HepG2 (cell line): ENCODE measurements around the gene LRRC3C. TPM values are rescaled to one million over a fixed set of nuclear protein-coding genes. Genes with fewer than 3 reads are reported as not detected.

Source experiments
- EHMT2 ChIP-seq: fragments of 200-600 bp; sonication (generic); IDR thresholded peaks from 2 replicates; pipeline ENCODE4 v1.7.0; 2017; ENCODE audit warnings: antibody characterized with exemption, low read depth, low read length, borderline replicate concordance
- HOXA7 ChIP-seq: sonication (generic); formaldehyde crosslinking; IDR thresholded peaks from 2 replicates; pipeline ENCODE4 v1.8.1; 2022; ENCODE audit warnings: mild to moderate bottlenecking, missing genetic modification reagents, moderate library complexity
- MED1 ChIP-seq: sonication (generic); formaldehyde crosslinking; IDR thresholded peaks from 2 replicates; pipeline ENCODE4 v1.4.0; 2020; ENCODE audit warnings: missing genetic modification reagents
- NCOA5 ChIP-seq: sonication (generic); formaldehyde crosslinking; IDR thresholded peaks from 2 replicates; pipeline ENCODE4 v1.4.0; 2020; ENCODE audit warnings: missing genetic modification reagents
- NR2C2 ChIP-seq: sonication (generic); formaldehyde crosslinking; IDR thresholded peaks from 2 replicates; pipeline ENCODE4 v1.4.0; 2020; ENCODE audit warnings: missing genetic modification reagents, mild to moderate bottlenecking, moderate library complexity, borderline replicate concordance
- SRY ChIP-seq: sonication (generic); formaldehyde crosslinking; IDR thresholded peaks from 2 replicates; pipeline ENCODE4 v1.8.0; 2022; ENCODE audit warnings: mild to moderate bottlenecking, missing genetic modification reagents
- ZKSCAN1 ChIP-seq: fragments of 150-350 bp; IDR thresholded peaks from 2 replicates; pipeline ENCODE4 v1.6.1; 2014; ENCODE audit warnings: low read length
- ZNF225 ChIP-seq: sonication (generic); formaldehyde crosslinking; IDR thresholded peaks from 2 replicates; pipeline ENCODE4 v1.4.0; 2020; ENCODE audit warnings: mild to moderate bottlenecking, missing genetic modification reagents
- ZNF496 ChIP-seq: sonication (generic); formaldehyde crosslinking; IDR thresholded peaks from 2 replicates; pipeline ENCODE4 v1.8.1; 2023; ENCODE audit warnings: mild to moderate bottlenecking, moderate library complexity, missing genetic modification reagents; ENCODE audit not compliant: insufficient replicate concordance
- ZNF550 ChIP-seq: sonication (generic); formaldehyde crosslinking; IDR thresholded peaks from 2 replicates; pipeline ENCODE4 v1.4.0; 2020; ENCODE audit warnings: mild to moderate bottlenecking, missing genetic modification reagents, borderline replicate concordance
- ZNF570 ChIP-seq: sonication (generic); formaldehyde crosslinking; IDR thresholded peaks from 2 replicates; pipeline ENCODE4 v1.4.0; 2020; ENCODE audit warnings: mild to moderate bottlenecking, missing genetic modification reagents, borderline replicate concordance
- ZNF709 ChIP-seq: sonication (generic); formaldehyde crosslinking; IDR thresholded peaks from 2 replicates; pipeline ENCODE4 v1.5.0; 2020; ENCODE audit warnings: mild to moderate bottlenecking, missing genetic modification reagents
- polyA plus RNA-seq, 8 experiments: library from polyadenylated mRNA; depleted of rRNA in 3 of 8; stranded (reverse) in 7 of 8; unstranded in 1 of 8; fragments of >200 nt; fragmentation: Illumina TruSeq in 4 of 8; extraction: Trizol in 4 of 8; gene quantifications; 2 replicates each; pipeline versions ENCODE4 v1.2.1 to v1.2.3, GENCODE V29; 2011 to 2016; ENCODE audit warnings: low read depth in 4 of 8, missing spikeins in 1 of 8, mixed read lengths in 1 of 8; ENCODE audit not compliant: insufficient read depth in 1 of 8
- total RNA-seq, 5 experiments: library from RNA; depleted of rRNA; stranded (reverse); fragments of >200 nt; fragmentation: Illumina TruSeq; extraction: Trizol; gene quantifications; 2 replicates each; pipeline ENCODE4 v1.2.3, GENCODE V29; 2016; ENCODE audit warnings: low read depth in 1 of 5
- TF ChIP-seq, protein P1 (sequence below): sonication (generic); formaldehyde crosslinking; IDR thresholded peaks from 2 replicates; pipeline ENCODE4 v1.5.0; 2020; ENCODE audit warnings: missing genetic modification reagents
- TF ChIP-seq, protein P2 (sequence below): sonication (generic); formaldehyde crosslinking; IDR thresholded peaks from 2 replicates; pipeline ENCODE4 v1.4.0; 2020; ENCODE audit warnings: mild to moderate bottlenecking, missing genetic modification reagents
- TF ChIP-seq, protein P3 (sequence below): sonication (generic); formaldehyde crosslinking; IDR thresholded peaks from 2 replicates; pipeline ENCODE4 v1.4.0; 2020; ENCODE audit warnings: missing genetic modification reagents; ENCODE audit errors: not compliant biosample characterization
- TF ChIP-seq, protein P4 (sequence below): sonication (generic); formaldehyde crosslinking; IDR thresholded peaks from 2 replicates; pipeline ENCODE4 v1.4.0; 2020; ENCODE audit warnings: missing genetic modification reagents
- TF ChIP-seq, protein P5 (sequence below): sonication (generic); formaldehyde crosslinking; conservative IDR thresholded peaks from 2 replicates; pipeline ENCODE4 v1.4.0; 2020; ENCODE audit warnings: missing genetic modification reagents

Gene LRRC3C
- total and polyA plus RNA-seq, 2 of the 13 experiments (the other 11 are each of a cell fraction or from before 2014, with no cell fraction given): 0.17 TPM; not detected in 1

DNA sequence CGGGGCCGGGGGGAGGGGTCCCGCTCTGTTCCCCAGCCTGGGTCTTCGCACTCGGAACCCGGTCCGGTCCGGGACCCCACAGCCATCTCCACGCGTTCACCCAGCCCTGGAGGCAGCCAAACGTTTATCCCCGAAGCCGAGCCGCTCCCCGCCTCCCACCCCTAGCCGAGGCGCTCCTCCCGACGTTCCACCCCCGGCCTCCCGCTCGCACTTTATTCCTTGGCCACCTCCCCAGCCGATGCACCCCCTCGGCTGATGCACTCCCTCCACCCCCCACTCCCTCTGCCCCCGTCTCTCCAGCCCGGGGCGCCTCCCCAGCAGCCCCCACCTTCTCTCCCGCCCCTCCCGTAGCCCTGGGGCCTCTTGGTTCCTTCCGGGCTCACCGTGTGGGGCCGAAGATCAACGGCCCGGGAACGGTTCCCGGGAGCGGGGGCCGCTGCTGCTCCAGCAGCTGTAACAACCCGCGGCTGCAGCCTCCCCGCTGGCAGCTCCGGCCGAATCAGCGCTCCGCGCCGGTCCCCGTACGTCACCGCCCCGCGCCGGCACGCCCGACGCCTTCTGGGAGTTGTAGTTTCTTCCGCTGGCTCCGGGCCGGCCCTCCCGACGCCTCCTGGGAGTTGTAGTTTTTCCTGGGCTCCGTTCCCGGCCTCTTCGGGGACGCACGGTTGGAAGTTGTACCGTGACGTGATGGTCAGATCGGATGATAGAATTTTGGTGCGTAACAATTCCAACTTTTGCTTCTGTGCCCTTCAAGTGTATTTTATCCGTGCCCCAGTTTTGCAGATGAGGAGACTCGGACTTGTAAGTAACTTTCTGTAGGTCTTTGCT lies at the start of gene LRRC3C, which contains the start of gene ORMDL3 (continued):
- TF ChIP-seq, protein P1, sequence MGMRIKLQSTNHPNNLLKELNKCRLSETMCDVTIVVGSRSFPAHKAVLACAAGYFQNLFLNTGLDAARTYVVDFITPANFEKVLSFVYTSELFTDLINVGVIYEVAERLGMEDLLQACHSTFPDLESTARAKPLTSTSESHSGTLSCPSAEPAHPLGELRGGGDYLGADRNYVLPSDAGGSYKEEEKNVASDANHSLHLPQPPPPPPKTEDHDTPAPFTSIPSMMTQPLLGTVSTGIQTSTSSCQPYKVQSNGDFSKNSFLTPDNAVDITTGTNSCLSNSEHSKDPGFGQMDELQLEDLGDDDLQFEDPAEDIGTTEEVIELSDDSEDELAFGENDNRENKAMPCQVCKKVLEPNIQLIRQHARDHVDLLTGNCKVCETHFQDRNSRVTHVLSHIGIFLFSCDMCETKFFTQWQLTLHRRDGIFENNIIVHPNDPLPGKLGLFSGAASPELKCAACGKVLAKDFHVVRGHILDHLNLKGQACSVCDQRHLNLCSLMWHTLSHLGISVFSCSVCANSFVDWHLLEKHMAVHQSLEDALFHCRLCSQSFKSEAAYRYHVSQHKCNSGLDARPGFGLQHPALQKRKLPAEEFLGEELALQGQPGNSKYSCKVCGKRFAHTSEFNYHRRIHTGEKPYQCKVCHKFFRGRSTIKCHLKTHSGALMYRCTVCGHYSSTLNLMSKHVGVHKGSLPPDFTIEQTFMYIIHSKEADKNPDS (CRISPR knock-in tag): peak; percentile 76; the same call in 1 of the 2 replicates
- TF ChIP-seq ZKSCAN1 (peak; percentile 81), HOXA7 (CRISPR knock-in tag) (no peak), MED1 (peak; percentile 81; the same call in 1 of the 2 replicates), NR2C2 (CRISPR knock-in tag) (peak; percentile 67), NCOA5 (CRISPR knock-in tag) (no peak), EHMT2 (no peak), ZNF496 (CRISPR knock-in tag) (no peak), ZNF550 (no peak), ZNF570 (no peak), ZNF709 (CRISPR knock-in tag) (peak; percentile 14; the same call in 1 of the 2 replicates), SRY (CRISPR knock-in tag) (peak; percentile 20; the same call in 1 of the 2 replicates), ZNF225 (CRISPR knock-in tag) (0 out of 2 replicates have a peak, but pooled peaks have one; percentile 2)
- TF ChIP-seq, protein P2, sequence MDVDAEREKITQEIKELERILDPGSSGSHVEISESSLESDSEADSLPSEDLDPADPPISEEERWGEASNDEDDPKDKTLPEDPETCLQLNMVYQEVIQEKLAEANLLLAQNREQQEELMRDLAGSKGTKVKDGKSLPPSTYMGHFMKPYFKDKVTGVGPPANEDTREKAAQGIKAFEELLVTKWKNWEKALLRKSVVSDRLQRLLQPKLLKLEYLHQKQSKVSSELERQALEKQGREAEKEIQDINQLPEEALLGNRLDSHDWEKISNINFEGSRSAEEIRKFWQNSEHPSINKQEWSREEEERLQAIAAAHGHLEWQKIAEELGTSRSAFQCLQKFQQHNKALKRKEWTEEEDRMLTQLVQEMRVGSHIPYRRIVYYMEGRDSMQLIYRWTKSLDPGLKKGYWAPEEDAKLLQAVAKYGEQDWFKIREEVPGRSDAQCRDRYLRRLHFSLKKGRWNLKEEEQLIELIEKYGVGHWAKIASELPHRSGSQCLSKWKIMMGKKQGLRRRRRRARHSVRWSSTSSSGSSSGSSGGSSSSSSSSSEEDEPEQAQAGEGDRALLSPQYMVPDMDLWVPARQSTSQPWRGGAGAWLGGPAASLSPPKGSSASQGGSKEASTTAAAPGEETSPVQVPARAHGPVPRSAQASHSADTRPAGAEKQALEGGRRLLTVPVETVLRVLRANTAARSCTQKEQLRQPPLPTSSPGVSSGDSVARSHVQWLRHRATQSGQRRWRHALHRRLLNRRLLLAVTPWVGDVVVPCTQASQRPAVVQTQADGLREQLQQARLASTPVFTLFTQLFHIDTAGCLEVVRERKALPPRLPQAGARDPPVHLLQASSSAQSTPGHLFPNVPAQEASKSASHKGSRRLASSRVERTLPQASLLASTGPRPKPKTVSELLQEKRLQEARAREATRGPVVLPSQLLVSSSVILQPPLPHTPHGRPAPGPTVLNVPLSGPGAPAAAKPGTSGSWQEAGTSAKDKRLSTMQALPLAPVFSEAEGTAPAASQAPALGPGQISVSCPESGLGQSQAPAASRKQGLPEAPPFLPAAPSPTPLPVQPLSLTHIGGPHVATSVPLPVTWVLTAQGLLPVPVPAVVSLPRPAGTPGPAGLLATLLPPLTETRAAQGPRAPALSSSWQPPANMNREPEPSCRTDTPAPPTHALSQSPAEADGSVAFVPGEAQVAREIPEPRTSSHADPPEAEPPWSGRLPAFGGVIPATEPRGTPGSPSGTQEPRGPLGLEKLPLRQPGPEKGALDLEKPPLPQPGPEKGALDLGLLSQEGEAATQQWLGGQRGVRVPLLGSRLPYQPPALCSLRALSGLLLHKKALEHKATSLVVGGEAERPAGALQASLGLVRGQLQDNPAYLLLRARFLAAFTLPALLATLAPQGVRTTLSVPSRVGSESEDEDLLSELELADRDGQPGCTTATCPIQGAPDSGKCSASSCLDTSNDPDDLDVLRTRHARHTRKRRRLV (CRISPR knock-in tag): no peak
- TF ChIP-seq, protein P3, sequence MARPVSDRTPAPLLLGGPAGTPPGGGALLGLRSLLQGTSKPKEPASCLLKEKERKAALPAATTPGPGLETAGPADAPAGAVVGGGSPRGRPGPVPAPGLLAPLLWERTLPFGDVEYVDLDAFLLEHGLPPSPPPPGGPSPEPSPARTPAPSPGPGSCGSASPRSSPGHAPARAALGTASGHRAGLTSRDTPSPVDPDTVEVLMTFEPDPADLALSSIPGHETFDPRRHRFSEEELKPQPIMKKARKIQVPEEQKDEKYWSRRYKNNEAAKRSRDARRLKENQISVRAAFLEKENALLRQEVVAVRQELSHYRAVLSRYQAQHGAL: no peak
- TF ChIP-seq, protein P4, sequence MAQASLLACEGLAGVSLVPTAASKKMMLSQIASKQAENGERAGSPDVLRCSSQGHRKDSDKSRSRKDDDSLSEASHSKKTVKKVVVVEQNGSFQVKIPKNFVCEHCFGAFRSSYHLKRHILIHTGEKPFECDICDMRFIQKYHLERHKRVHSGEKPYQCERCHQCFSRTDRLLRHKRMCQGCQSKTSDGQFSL (CRISPR knock-in tag): peak; percentile 43
- TF ChIP-seq, protein P5, sequence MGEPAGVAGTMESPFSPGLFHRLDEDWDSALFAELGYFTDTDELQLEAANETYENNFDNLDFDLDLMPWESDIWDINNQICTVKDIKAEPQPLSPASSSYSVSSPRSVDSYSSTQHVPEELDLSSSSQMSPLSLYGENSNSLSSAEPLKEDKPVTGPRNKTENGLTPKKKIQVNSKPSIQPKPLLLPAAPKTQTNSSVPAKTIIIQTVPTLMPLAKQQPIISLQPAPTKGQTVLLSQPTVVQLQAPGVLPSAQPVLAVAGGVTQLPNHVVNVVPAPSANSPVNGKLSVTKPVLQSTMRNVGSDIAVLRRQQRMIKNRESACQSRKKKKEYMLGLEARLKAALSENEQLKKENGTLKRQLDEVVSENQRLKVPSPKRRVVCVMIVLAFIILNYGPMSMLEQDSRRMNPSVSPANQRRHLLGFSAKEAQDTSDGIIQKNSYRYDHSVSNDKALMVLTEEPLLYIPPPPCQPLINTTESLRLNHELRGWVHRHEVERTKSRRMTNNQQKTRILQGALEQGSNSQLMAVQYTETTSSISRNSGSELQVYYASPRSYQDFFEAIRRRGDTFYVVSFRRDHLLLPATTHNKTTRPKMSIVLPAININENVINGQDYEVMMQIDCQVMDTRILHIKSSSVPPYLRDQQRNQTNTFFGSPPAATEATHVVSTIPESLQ (CRISPR knock-in tag): no peak; the same call in none of the 2 replicates
